ENCODE results near the gene NIPA2.

The NIPA2 gene

DNA sequence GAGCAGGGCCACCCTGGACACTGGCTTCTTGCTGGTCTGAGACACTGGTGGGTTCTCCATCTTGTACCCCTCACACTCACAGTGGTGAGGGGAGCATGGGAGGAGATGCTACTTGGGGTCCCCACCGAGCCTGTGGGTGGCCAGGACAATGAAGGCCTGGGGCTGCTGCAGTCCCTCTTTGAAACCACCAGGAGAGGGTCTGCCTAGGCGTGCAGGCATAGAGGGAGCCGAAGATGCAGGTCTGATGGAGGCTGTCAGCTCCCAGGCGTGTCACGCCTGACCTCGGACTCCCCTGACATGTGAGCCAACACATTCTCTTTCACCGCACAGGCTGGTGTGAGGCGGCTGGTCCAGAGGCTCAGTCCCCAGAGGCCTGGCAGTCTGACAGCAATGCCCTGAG is 39.1 kb downstream of the NIPA2 start:
- DNase-seq (ENCODE audit: low read depth in 2 of 2) = no peak

- DNase-seq (ENCODE audit: low read depth in 2 of 2) = no peak
These were observed 39.6 kb downstream of the NIPA2 start for GRCh38 chr15:22878103-22878502.

DNA sequence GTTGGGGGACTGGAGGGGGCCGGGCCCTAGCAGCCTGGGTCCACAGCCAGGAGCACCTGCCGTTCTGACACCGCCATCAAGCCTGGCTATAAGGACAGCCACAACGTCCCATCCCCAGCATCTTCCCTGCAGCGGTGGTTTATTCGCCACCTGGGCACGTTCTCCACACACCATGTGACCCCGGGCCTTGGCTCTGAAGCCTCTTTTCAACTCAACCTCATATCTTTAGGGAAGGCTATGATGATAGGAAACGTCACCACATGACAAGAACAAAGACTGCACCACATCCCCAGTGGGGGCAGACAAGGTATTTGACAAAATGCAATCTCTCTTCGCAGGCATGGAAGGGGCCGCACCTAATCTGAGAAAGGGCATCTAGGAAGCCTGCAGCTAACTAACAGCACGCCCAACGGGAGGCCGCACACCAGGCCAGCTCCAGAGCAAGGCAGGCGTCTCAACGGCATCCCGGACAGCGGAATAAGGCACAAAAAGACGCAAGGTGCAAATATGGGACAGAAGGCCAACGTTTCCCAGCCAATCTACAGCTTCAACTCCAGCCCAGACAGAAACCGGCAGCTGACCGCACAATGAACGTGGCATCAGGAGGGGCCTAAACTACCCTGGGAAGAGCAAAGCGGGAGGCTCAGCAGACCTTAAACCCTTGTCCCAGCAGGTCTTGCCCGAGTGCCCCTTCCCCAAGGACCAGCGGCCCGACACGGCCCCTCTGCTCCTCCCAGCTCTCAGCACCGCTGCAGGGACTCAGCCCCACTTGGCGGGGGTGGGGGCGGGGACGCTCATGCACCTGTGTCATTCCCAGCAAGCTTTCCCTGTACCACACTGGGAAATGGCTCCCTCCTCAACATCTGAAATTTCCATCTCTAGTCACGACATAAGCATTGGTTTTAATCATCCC is 41.9 kb downstream of the NIPA2 start:
- no peak for DNase-seq (ENCODE audit: low read depth in 2 of 2)

- no peak for DNase-seq (ENCODE audit: low read depth in 2 of 2)
These were observed 42.7 kb downstream of the NIPA2 start for GRCh38 chr15:22880981-22881738.

DNA sequence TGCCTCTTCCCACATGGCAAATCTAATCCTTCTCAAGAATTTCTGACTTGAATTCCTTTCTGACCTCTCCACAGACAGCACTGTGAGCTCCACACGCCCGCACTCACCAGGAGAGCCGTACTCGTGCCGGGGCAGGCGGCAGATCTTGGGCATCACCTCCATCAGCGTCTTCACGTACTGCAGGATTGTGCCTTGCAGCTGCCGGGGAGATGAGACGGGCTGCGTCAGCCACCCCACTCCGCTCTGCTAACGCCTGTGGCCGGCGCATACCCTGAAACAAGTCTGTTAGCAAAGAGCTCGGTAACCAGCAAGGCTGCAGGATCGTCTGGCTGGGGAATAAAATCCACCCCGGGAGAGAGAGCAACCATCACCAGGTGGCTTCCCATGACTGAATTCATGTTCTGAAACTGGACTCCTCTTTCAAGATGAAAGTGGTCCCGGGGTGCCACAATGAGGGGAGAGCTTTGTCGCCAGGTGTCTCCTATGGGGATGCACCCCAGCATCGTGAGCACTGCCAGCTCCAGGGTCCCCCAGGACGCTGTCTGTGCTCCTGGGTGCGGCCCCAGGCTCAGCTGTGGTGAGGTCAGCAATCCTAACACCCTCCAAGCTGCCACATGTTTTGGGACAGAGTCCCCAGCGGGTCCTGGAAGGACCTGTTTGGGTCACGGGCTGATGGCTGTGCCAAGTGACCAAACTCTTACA is 43.4 kb downstream of the NIPA2 start:
- DNase-seq (ENCODE audit: low read depth in 2 of 2) = no peak

GRCh38 chr15:22883196-22883595 is 44.7 kb downstream of the NIPA2 start:
- DNase-seq (ENCODE audit: low read depth in 2 of 2) = no peak

- DNase-seq (ENCODE audit: low read depth in 2 of 2) = no peak
These were observed 45.9 kb downstream of the NIPA2 start for GRCh38 chr15:22884344-22884743.

DNA sequence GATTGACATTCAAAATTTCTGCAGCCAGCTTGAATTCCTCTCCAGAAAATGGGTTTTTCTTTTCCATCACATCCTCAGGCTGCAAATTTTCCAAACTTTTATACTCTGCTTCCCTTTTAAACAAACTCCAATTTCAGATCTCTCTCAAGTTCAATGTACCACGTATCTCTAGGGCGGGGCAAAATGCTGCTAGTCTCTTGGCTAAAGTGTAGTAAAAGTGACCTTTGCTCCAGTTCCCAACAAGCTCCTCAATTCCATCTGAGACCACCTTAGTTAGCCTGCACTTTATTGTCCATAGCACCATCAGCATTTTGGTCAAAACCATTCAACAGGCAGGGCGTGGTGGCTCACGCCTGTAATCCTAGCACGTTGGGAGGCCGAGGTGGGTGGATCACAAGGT is 46.7 kb downstream of the NIPA2 start:
- DNase-seq (ENCODE audit: low read depth in 2 of 2) = no peak

GRCh38 chr15:22887157-22887951 is 48.9 kb downstream of the NIPA2 start:
- DNase-seq (ENCODE audit: low read depth in 2 of 2) = peak in 1 of 2 experiments; percentile 14

GRCh38 chr15:22888120-22888859 is 49.8 kb downstream of the NIPA2 start:
- DNase-seq (ENCODE audit: low read depth in 2 of 2) = peak; percentile 81

DNA sequence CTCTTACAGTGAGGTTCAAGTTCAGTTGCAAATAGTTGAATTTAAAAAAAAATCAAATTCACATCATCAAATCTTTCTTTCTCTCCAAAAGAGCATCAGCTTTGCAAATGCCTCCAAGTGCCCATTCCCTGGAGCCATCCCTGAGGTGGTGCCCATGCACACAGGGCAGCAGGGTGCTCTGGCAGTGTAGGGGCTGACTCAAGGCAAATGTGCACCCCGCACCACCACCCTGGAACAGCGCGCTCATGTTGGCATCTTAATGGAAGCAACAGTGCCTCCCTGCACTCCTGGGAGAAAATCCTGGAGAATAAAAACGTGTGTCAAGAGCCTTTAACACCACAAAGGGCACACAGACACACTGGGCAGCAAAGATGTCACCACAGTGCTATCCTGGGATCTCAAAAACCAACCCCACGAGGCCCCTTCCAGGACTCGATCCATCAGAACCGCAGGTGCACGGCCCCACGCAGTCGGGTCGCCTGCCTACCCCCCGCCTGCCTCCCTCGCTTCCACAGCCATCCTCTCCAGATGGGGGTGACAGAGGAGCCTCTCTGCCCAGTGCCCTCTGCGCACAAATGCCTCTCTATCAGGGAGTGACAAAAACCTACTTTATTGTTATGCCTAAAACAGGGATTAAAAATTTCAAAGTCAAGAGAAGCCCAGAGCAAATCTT is 50.8 kb downstream of the NIPA2 start:
- no peak for DNase-seq (ENCODE audit: low read depth in 2 of 2)

DNA sequence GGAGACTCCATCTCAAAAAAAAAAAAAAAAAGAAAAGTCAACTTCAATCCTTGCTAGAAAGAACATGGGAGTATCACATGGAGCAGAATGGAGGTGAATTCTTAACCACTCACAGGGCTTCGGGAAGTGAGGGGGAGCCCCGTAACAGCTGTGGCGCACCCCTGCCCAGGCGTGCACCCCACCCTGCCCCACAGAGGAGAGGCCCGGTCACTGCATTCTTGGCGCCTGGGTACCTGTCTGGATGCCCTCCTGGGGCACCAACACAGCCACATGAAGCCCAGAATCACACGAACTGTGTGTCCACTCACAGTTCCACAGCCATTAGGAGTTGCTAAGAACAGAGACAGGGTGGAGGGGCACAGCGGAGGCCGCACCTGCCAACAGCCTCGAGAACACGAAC is 51.8 kb downstream of the NIPA2 start:
- DNase-seq (ENCODE audit: low read depth in 2 of 2) = no peak

DNA sequence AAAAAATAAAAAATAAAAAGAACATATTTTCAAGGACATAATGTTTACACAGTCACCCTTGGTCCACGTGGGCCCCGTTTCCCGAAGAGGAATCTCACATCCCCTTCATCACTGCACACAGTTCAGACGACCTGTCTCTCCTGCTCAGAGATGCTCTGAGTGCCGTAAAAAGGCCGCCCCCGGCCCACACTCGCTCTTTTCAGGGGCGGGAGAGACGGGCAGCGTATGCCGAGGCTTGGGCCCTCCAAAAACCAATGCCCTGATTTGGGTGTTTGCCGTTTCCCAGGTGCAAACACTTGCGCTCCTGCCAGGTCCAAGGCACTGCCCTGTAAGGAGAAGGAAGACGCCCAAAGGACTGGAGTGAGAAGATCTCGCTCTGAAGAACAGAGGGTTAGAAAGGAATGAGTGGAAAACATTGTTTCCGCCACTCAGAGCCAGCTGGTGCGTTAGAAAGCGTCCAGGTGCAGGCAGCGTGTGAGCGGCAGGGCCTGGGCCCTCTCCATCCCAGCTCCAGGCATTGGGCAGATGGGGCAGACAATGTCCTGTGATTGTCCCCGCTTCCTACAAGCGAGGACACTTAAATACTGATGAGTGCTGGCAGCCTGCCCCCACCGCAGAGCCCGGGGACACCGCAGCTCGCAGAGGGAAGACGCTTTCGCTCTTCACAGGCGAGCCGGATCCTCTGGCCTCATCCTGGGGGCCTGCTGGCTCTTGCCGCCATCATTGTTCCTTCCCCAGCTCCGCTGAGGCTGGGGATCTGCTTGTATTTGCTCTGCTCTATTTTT is 53.2 kb downstream of the NIPA2 start:
- DNase-seq (ENCODE audit: low read depth in 2 of 2) = no peak

GRCh38 chr15:22892333-22892732 is 53.9 kb downstream of the NIPA2 start:
- DNase-seq (ENCODE audit: low read depth in 2 of 2) = no peak

GRCh38 chr15:22893081-22893480 is 54.6 kb downstream of the NIPA2 start:
- DNase-seq (ENCODE audit: low read depth in 2 of 2) = no peak

DNA sequence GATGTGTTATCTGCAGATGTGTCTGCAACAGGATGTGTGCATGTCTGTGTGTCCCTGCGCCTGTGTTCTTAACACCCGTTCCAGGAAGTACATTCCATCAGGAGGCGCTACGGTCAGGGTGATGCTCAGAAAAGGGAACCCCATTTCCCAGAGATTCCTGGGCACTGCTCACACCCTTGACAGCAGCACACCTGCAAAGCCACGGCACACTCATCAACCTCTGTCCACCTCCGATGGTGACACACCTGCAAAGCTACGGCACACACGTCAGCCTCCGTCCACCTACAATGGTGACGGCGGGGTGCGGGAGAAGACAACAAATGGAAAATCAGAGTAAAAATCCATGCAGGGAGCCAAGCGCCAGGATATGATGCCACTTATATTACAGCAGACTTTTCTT is 55.4 kb downstream of the NIPA2 start:
- DNase-seq (ENCODE audit: low read depth in 2 of 2) = no peak

DNA sequence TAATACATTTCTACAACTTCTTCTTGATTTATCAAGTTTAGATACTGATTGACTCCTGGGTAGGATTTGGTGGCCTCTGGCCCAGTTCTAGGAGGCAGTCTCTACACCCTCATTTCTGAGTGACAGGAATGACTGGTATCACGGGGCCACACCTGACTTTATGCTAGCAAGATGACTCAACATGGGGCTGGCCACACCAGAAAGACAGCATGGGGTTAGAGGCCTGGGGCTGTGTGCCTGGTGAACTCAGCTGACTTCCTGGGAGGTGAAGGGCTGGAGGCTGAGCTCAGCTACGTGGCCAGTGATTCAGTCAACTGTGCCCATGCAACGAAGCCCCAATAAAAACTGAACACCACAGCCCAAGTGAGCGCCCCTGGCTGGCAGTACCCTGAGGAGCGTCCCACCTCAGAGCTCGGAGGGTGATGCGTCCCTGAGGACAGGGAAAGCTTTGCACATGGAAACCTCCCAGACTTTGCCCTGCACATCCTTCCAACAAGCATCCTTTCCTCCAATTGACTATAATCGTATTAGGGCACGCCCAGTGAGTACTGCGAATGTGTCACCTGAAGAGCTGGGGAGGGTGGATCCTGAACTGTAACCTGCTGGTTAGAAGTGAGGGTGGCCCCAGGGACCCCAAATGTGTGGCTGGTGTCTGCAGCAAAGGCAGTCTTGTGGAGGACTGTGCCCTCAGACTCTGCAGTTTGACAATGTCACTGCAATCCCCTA is 57.2 kb downstream of the NIPA2 start:
- no peak for DNase-seq (ENCODE audit: low read depth in 2 of 2)

DNA sequence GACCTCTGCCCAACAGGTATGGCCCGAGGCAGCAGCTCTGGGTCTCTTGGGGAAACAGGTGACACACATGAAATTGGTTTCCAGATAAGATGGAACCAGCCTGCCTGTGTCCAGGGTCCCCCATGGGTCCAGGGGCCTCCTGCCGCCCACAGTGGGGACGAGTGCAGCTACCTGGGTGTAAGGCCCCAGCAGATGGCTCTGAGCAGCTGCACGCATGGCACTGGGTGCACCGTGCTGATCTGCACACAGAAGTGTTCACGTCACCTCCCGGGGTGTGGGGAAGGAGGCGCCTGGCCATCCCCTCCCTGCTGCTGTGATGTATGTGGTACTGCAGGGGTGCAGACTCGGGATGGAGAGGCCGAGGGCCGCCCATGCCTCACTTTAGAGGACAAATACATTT is 63.6 kb downstream of the NIPA2 start:
- DNase-seq (ENCODE audit: low read depth in 2 of 2) = no peak

GRCh38 chr15:22902578-22902977 is 64.1 kb downstream of the NIPA2 start:
- no peak for DNase-seq (ENCODE audit: low read depth in 2 of 2)
